ENCODE results near the gene HOXC4. TPM values are rescaled to one million over a fixed set of nuclear protein-coding genes. Genes with fewer than 3 reads are reported as not detected.

The HOXC4 gene
- total RNA-seq (2013; cell fraction: nucleolus; rRNA removed) = 1.8 and 3.0 TPM in 2 replicates
- total RNA-seq (2014; rRNA removed) = 4.7 and 5.1 TPM in 2 replicates
- 3.6 and 3.8 TPM in 2 replicates for total RNA-seq (2014; rRNA removed; fragmentation: Illumina TruSeq; extraction: Trizol)
- 11.1 and 11.4 TPM in 2 replicates for total RNA-seq (2021)
- 2.1 TPM for polyA plus RNA-seq (2011; ENCODE audit: low read depth)
- 4.9 and 5.2 TPM in 2 replicates for polyA plus RNA-seq (2011; rRNA removed)
- 4.6 and 4.7 TPM in 2 replicates for polyA plus RNA-seq (2011; cell fraction: cytosol; rRNA removed)
- polyA plus RNA-seq (2011; cell fraction: nucleus; rRNA removed) = 10.1 and 15.5 TPM in 2 replicates
- polyA plus RNA-seq (2012) = 7.9 and 11.9 TPM in 2 replicates
- 5.8 and 6.3 TPM in 2 replicates for polyA plus RNA-seq (2014; fragmentation: Illumina TruSeq; extraction: Trizol)
- 1 to 10 TPM; 1.0 to 1.8 TPM for polyA plus RNA-seq (2014; fragmentation: Nextera tagmentation; extraction: Ambion mirVana)
- polyA plus RNA-seq (2014; rRNA removed) = 7.7 and 10.3 TPM in 2 replicates
- polyA plus RNA-seq (2016; fragmentation: Nextera tagmentation; extraction: Ambion mirVana) = 1 to 10 TPM; 1.1 to 1.5 TPM
- 0.37 and 1.8 TPM in 2 replicates for polyA minus RNA-seq (2011; rRNA and poly(A)+ RNA removed)
- polyA minus RNA-seq (2011; cell fraction: cytosol; rRNA and poly(A)+ RNA removed) = 0.94 and 1.0 TPM in 2 replicates
- 1.6 and 2.5 TPM in 2 replicates for polyA minus RNA-seq (2011; cell fraction: nucleus; rRNA and poly(A)+ RNA removed)
- Bru-seq, nascent RNA = percentile 49 among the genes with signal in this experiment
- percentile 55 among the genes with signal in this experiment for BruChase-seq, experiment 1, labeled RNA remaining after a 6-hour chase
- percentile 60 among the genes with signal in this experiment for BruChase-seq, experiment 2, labeled RNA remaining after a 2-hour chase
- long read RNA-seq, experiment 1, partial matches to known transcripts = 0 of 1 reads
- long read RNA-seq, experiment 1, other reads (novel, unspliced or antisense) = 0 of 1 reads
- long read RNA-seq, experiment 2, partial matches to known transcripts = 0 of 1 reads
- long read RNA-seq, experiment 2, other reads (novel, unspliced or antisense) = 1 of 1 reads

DNA sequence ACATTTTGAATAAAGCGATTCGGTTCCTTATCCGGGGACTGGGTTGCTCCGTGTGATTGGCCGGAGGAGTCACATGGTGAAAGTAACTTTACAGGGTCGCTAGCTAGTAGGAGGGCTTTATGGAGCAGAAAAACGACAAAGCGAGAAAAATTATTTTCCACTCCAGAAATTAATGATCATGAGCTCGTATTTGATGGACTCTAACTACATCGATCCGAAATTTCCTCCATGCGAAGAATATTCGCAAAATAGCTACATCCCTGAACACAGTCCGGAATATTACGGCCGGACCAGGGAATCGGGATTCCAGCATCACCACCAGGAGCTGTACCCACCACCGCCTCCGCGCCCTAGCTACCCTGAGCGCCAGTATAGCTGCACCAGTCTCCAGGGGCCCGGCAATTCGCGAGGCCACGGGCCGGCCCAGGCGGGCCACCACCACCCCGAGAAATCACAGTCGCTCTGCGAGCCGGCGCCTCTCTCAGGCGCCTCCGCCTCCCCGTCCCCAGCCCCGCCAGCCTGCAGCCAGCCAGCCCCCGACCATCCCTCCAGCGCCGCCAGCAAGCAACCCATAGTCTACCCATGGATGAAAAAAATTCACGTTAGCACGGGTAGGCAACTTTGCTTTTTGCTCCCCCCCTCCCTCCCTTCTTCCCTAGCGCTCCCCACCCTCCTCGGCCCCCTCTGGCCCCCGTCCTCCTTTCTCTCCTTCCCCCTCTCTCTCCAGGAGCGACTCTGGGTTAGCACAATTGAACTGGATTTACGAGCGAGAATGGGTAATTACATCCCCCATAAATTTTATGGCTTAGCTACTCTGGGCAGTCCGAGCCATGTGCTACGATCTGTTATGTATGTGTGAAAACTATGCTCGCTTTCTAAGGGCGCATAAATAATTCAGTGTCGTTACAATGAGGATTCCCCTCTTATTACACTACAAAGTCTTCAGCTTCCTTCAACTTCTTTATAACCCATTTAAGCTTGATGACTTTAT lies at the start of gene HOXC4:
HOXC4 (plus strand) TSS at position 85 of the 991 bp plus-strand sequence; CDS start at position 173, 88 bp downstream.
- peak; percentile 92 for FAIRE-seq
- Histone ChIP-seq H3K9ac (ENCODE audit: control insufficient read depth, insufficient read depth, low read length) (peak within 1 kb of the TSS; percentile 93), H3K4me3 (peak within 1 kb of the TSS; percentile 84), H2AFZ (ENCODE audit: control insufficient read depth, low read depth, low read length) (peak within 1 kb of the TSS; percentile 73), H4K20me1 (ENCODE audit: control insufficient read depth, insufficient read depth) (no peaks in the 10 kb centered on the region), H3K4me2 (ENCODE audit: control insufficient read depth, insufficient read depth) (peak within 1 kb of the TSS; percentile 90), H3K9me3 (replicated peaks; ENCODE audit: control insufficient read depth, insufficient read depth, low read length) (no peaks in the 10 kb centered on the region), H3K27me3 (replicated peaks in 1 of 2; ENCODE audit: control insufficient read depth in 2 of 2, insufficient read depth in 2 of 2, low read length in 1 of 2) (no peaks in the 10 kb centered on the region), H3K4me1 (ENCODE audit: control insufficient read depth, insufficient read depth, low read length) (peaks cover 22% of the 10 kb centered on the region), H3K79me2 (ENCODE audit: control insufficient read depth, insufficient read depth, low read length) (peaks cover 14% of the 10 kb centered on the region), H3K36me3 (ENCODE audit: control insufficient read depth in 2 of 2, insufficient read depth in 2 of 2, low read length in 1 of 2) (no peaks in the 10 kb centered on the region), H3K27ac (ENCODE audit: control insufficient read depth, insufficient read depth) (peak within 1 kb of the TSS; percentile 89)
- TSS peak; percentile 90 for BruUV-seq (replicated peaks)
- ChIA-PET RAD21 (ENCODE audit: unreplicated experiment) (interaction anchor here (0.7 to 6.0 kb wide), 19 partner anchors 9 to 297 kb away, joined by 3 to 56 read pairs (median 4); partner anchors contain the start of genes HOXC5, HOXC8 and SMUG1), POLR2A (interaction anchor here (0.6 to 3.7 kb wide), 22 partner anchors 10 to 495 kb away, joined by 3 to 24 read pairs (median 6); partner anchors contain the start of genes CBX5, COPZ1, HNRNPA1 and SMUG1), CTCF (interaction anchor here (0.6 to 6.7 kb wide), 23 partner anchors 9 to 430 kb away, joined by 3 to 86 read pairs (median 6); partner anchors contain the start of genes HOXC5, HOXC6, HOXC8 and SMUG1), SMC1A (ENCODE audit: uncharacterized antibody, unreplicated experiment) (interaction anchor here (0.7 to 4.6 kb wide), 20 partner anchors 9 to 379 kb away, joined by 3 to 37 read pairs (median 4); partner anchors contain the start of genes HOXC5, HOXC6 and SMUG1)
- peak; percentile 86 for ATAC-seq
- in situ Hi-C loops (cut with MboI) = no loop called here
- WGBS (ENCODE audit: insufficient coverage, insufficient replicate concordance, low lambda C conversion rate, missing lambda C conversion rate) = 1% methylated on average over 48 of the region's 52 CpGs
- intact Hi-C loops (cut with micrococcal nuclease; ENCODE audit: unreplicated experiment) = loop anchor here (1.0 kb wide), 1 partner anchor 36 kb away; no protein-coding TSS in a partner anchor
- no peak for DNase-seq (ENCODE audit: low read depth, low spot score)
- TF ChIP-seq KLF5 (IDR thresholded peaks at IDR 0.05; ENCODE audit: partially characterized antibody) (no peak), NFYB (IDR thresholded peaks at IDR 0.05; ENCODE audit: insufficient read depth, low read depth, low read length) (peak; percentile 64; the same call in 1 of the 2 replicates), MTA3 (IDR thresholded peaks at IDR 0.05; ENCODE audit: borderline replicate concordance, low read length) (peak; percentile 45; the same call in 1 of the 2 replicates), ZNF24 (IDR thresholded peaks at IDR 0.05) (no peak), PAX5 (IDR thresholded peaks at IDR 0.05; ENCODE audit: borderline replicate concordance, low read depth, low read length) (no peak), JUNB (IDR thresholded peaks at IDR 0.05) (no peak), RAD21 (IDR thresholded peaks at IDR 0.05; ENCODE audit: insufficient read depth, low read depth, low read length) (no peak)
- TF ChIP-seq, protein P1, sequence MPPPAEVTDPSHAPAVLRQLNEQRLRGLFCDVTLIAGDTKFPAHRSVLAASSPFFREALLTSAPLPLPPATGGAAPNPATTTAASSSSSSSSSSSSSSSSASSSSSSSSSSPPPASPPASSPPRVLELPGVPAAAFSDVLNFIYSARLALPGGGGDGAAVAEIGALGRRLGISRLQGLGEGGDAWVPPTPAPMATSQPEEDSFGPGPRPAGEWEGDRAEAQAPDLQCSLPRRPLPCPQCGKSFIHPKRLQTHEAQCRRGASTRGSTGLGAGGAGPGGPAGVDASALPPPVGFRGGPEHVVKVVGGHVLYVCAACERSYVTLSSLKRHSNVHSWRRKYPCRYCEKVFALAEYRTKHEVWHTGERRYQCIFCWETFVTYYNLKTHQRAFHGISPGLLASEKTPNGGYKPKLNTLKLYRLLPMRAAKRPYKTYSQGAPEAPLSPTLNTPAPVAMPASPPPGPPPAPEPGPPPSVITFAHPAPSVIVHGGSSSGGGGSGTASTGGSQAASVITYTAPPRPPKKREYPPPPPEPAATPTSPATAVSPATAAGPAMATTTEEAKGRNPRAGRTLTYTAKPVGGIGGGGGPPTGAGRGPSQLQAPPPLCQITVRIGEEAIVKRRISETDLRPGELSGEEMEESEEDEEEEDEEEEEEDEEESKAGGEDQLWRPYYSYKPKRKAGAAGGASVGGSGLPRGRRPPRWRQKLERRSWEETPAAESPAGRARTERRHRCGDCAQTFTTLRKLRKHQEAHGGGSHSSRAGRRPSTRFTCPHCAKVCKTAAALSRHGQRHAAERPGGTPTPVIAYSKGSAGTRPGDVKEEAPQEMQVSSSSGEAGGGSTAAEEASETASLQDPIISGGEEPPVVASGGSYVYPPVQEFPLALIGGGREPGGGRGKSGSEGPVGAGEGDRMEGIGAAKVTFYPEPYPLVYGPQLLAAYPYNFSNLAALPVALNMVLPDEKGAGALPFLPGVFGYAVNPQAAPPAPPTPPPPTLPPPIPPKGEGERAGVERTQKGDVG (CRISPR knock-in tag; IDR thresholded peaks at IDR 0.05) = no peak
- TF ChIP-seq, protein P2, sequence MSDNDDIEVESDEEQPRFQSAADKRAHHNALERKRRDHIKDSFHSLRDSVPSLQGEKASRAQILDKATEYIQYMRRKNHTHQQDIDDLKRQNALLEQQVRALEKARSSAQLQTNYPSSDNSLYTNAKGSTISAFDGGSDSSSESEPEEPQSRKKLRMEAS (IDR thresholded peaks at IDR 0.05; ENCODE audit: low read depth, low read length) = peak; percentile 40; the same call in 1 of the 2 replicates
- TF ChIP-seq, protein P3, sequence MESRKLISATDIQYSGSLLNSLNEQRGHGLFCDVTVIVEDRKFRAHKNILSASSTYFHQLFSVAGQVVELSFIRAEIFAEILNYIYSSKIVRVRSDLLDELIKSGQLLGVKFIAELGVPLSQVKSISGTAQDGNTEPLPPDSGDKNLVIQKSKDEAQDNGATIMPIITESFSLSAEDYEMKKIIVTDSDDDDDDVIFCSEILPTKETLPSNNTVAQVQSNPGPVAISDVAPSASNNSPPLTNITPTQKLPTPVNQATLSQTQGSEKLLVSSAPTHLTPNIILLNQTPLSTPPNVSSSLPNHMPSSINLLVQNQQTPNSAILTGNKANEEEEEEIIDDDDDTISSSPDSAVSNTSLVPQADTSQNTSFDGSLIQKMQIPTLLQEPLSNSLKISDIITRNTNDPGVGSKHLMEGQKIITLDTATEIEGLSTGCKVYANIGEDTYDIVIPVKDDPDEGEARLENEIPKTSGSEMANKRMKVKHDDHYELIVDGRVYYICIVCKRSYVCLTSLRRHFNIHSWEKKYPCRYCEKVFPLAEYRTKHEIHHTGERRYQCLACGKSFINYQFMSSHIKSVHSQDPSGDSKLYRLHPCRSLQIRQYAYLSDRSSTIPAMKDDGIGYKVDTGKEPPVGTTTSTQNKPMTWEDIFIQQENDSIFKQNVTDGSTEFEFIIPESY (IDR thresholded peaks at IDR 0.05) = no peak

All from GM12878 (cell line).